GM12874 (cell line): Measurements from ENCODE around the gene HLA-DQA1.

ENCODE experiments used
- CTCF ChIP-seq: IDR thresholded peaks from 2 replicates; pipeline ENCODE4 v1.5.1; 2011; ENCODE audit warnings: low read depth, mild to moderate bottlenecking, control low read depth, low read length, moderate library complexity; ENCODE audit not compliant: insufficient read depth

Gene HLA-DQA1

GRCh38 chr6:32668226-32668747 lies 31.1 kb downstream of the HLA-DQA1 start:
- TF ChIP-seq CTCF = no peak

GRCh38 chr6:32669240-32669639 lies 32.0 kb downstream of the HLA-DQA1 start:
- no peak for TF ChIP-seq CTCF

- no peak for TF ChIP-seq CTCF
Observed at GRCh38 chr6:32669893-32670292, 32.7 kb downstream of the HLA-DQA1 start.

GRCh38 chr6:32679492-32679891 lies 42.3 kb downstream of the HLA-DQA1 start:
- TF ChIP-seq CTCF = no peak

GRCh38 chr6:32680055-32680454 lies 42.8 kb downstream of the HLA-DQA1 start:
- no peak for TF ChIP-seq CTCF

- TF ChIP-seq CTCF = no peak
Observed at GRCh38 chr6:32684246-32684645, 47.0 kb downstream of the HLA-DQA1 start.

- TF ChIP-seq CTCF = no peak
Observed at GRCh38 chr6:32685603-32686002, 48.4 kb downstream of the HLA-DQA1 start.
